GM12875 (cell line): ENCODE results near the gene GDF11.
A peak's percentile ranks its signal among the peaks of the same experiment; 100 is the strongest.

Source experiments
- H3K4me3 ChIP-seq: one replicate; pipeline ENCODE4 v1.5.1; 2011; ENCODE audit warnings: low read depth, low read length, control low read depth
- TF ChIP-seq, protein P1 (sequence below): IDR thresholded peaks from 2 replicates; pipeline ENCODE4 v1.5.1; 2011; ENCODE audit warnings: low read depth, mild to moderate bottlenecking, control low read depth, inconsistent platforms, low read length, moderate library complexity, borderline replicate concordance; ENCODE audit not compliant: insufficient read depth

Gene GDF11

DNA sequence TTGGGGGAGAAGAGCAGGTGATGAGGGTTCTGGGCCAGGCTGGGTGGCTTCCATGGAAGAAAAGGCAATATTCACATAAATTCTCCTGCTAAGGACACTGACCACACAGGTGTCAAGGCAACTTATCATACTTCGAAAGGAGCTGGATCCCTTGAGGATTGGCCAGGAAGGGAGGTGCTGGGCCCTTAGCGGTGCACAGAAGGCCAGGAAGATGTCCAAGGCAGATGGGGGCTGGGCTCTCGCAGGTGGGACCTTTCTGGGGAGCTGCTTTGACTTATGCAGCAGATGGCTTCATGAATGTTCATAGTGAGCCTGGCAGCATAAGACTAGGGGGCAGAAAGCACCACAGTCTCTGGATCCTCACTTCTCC, 18.0 kb upstream of the GDF11 start:
- TF ChIP-seq, protein P1, sequence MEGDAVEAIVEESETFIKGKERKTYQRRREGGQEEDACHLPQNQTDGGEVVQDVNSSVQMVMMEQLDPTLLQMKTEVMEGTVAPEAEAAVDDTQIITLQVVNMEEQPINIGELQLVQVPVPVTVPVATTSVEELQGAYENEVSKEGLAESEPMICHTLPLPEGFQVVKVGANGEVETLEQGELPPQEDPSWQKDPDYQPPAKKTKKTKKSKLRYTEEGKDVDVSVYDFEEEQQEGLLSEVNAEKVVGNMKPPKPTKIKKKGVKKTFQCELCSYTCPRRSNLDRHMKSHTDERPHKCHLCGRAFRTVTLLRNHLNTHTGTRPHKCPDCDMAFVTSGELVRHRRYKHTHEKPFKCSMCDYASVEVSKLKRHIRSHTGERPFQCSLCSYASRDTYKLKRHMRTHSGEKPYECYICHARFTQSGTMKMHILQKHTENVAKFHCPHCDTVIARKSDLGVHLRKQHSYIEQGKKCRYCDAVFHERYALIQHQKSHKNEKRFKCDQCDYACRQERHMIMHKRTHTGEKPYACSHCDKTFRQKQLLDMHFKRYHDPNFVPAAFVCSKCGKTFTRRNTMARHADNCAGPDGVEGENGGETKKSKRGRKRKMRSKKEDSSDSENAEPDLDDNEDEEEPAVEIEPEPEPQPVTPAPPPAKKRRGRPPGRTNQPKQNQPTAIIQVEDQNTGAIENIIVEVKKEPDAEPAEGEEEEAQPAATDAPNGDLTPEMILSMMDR = no peak
- H3K4me3 ChIP-seq = no peak overlapping the region

DNA sequence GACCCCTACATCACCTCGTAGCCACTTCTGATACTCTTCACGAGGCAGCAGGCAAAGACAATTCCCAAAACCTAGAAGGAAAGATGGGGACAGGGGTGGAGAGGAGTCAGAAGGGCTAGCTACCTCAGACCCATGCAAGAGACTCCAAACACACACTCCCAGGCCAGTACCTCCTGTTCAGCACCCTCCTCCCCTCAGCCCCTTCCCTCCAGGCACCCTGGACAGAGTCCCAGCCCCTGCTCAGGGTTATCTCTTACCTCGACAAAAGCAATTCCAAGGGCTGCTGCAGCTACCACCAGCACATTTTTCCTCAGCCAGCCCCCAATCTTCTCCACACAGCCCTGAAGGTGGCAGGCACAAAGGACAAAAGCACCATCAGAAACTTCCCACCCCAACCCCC, 17.4 kb upstream of the GDF11 start:
- TF ChIP-seq, protein P1 = no peak
- no peak overlapping the region for H3K4me3 ChIP-seq

DNA sequence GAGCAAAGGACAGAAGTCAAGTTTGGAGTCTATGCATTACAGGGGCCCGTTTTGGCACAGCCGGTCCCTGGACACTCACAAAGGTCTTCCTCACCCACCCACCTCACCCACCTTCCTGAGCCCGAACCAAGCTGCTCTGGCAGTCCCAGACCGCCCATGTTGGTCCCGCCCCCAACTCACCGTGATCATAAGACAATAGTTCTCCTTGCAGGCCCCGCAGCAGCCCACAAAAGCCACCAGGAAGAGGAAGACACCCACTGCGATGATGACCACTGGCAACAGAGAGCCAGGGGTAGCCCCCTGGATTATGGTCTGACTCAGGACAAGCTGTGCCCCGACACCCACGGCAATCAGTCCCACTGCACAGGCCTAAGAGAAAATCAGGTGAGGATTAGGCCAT, 16.0 kb upstream of the GDF11 start:
- TF ChIP-seq, protein P1 = no peak
- no peak overlapping the region for H3K4me3 ChIP-seq

DNA sequence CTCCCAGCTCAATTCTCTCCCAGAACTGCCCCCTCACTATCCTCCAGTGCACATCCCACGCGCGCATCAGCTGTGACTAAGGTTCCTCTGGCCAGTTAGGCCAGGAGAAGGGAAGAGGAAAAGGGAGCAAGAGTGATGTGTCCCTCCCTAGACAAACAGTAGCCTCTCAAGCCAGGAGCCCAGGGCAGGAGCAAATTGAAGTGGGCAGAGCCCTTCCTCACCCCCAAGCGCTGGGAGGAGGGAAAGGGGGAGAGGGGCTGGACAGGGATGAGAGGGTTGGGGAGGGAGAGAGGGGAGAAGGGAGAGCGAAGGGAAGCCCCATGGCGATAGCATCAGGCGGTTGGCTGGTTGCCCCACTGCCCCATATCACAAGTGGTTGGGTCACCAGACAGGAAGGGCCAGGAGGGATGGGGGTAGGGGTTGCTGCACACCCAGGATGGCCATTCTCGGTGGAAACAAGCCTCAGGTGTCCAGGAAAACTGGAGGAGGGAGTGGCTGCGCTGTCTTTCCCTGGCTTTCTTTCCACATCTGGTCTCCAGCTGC, 15.2 kb upstream of the GDF11 start:
- H3K4me3 ChIP-seq = peak overlapping the region; percentile 89
- TF ChIP-seq, protein P1 = no peak

DNA sequence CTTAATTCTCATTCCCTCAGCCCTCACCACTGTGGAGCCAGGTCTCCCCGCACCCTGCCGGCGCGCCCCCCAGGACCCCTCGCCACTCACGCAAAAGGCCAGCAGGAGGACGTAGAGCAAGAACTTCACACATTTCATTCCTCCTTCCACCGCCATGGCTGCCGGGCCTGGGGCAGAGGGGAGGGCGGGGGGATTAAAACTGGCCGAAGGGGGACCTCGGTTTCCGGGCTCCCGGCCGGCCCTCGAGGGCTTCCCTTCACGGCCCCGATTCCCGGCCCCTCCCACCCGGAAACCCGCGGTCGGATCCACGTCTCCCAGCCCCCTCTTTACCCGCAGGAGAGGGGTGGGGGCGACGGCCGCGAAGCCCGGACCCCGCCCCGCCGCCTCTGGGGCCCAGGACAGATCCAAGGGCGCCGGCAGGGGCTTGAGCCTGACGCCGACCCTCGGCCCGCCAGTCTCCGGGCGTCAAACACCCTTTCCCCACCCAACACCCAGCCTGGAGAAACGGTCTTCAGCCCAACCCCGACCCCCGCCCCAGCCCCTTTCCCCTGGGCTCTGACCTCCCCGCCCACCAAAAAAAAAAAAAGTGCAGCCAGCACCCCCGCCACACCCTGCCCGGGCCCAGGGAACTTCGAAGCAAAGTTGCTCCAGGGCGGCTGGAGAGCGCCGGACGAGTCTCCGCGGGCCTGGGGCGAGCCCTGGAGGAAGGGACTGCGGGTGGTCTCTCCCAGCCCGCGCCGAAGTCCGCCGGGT, 14.6 kb upstream of the GDF11 start:
- TF ChIP-seq, protein P1 = no peak
- H3K4me3 ChIP-seq = peak overlapping the region; percentile 89

DNA sequence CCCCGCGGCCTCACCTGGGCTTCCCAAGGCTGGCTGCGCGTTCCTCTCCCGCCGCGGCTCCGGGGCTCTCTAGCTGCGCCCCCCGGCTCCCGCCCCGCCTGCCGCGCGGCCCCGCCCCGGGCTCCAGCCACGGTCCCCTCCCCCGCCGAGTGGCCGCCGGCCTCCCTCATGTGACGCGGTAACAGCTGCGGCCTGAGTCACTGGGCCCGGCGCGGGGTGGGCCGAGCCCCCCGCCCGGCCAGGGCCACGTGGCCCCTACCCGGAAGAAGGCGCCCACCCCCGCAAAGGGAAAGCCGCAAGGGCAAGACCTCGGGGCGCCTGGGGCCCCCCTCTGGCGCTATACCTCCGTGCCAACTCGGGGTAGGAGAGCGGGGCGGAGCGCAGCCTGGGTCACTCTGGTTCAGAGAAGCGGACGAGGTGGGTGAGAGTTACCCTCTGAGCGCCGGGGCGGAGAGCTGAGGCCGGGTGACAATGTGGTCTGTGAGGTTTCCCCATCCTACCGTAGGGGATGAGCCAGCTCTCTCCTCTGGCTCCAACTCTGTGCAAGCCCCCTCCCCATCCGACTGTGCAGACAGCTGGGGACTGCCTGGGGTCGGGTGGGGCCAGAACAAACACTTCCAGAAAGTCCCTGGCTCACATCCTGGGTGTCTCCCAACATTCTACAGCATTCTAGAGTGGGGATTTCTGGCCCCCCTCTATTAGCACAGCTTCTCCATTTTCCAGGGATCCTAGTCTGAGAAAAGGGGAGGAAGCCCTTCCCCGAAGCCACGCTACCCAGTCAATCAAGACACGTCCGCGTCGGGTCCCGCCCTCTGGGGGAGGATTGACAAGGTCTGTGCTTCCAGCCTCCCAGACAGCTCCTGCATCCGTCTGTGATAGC, 13.7 kb upstream of the GDF11 start, which contains the start of gene CD63:
Gene CD63, minus strand, starts transcription at position 71 of the 880 bp plus-strand sequence. CDS start 668 bp downstream, outside the sequence.
- H3K4me3 ChIP-seq = peak within 1 kb of the TSS; percentile 89
- TF ChIP-seq, protein P1 = no peak
